Measurements from ENCODE around the gene HADHA.

DNA sequence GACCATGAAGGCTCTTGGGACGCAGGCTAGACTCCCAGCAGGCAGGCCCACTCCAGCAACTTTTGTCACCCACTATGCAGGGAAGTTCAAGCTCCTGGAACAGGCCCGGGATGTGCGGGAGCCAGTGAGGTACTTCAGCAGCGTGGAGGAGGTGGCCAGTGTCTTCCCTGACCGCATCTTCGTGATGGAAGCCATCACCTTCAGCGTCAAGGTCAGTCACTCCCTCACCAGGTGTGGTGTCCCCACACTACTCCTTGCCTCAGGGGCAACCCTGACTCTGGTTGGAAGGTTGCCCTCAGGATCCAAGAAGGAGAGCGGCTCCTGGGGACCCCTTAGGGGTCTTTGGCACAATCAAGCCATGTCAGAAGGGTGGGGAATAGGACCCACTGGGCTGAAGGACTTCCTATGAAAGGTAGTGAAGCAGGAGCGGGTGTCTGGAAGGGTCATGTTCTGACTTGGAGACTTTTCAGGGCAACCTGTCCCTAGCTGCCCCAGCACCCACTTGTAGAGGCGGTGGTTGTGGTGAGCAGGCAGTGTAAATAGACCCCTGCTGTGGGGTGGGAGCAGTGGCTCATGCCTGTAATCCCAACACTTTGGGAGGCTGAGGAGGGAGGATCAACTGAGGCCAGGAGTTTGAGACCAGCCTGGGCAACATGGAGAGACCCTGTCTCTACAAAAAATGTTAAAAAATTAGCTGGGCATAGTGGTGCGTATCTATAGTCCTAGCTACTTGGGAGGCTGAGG lies 61.4 kb downstream of the HADHA start:
- no peak for TF ChIP-seq POLR2A (IDR thresholded peaks at IDR 0.05; ENCODE audit: low read length)
- no peak for TF ChIP-seq GATA1 (IDR thresholded peaks at IDR 0.05; ENCODE audit: low read depth, low read length)

Data from erythroblast (primary cell).